ENCODE measurements around the gene GFI1. TPM values are rescaled to one million over a fixed set of nuclear protein-coding genes. Genes with fewer than 3 reads are reported as not detected.

The GFI1 gene
- total RNA-seq, 2 donors from 2014 or later, result 0.20 to 0.24 TPM

- no peaks in the 10 kb centered on the region for H3K4me1 Mint-ChIP-seq
- peaks cover 3% of the 10 kb centered on the region for H3K36me3 ChIP-seq (ENCODE audit: control insufficient read depth, insufficient read depth, low read length)
- peaks cover 3% of the 10 kb centered on the region for H3K36me3 Mint-ChIP-seq (ENCODE audit: low read depth)
- no peaks in the 10 kb centered on the region for H3K27me3 ChIP-seq (ENCODE audit: control insufficient read depth, insufficient read depth, low read length, poor library complexity, severe bottlenecking)
- no peak overlapping the region for H3K27ac Mint-ChIP-seq
- no peak overlapping the region for H3K27ac ChIP-seq (ENCODE audit: low read depth, low read length)
- no peaks in the 10 kb centered on the region for H3K27me3 Mint-ChIP-seq (ENCODE audit: insufficient read depth)
- no peak overlapping the region for H3K4me3 ChIP-seq (ENCODE audit: low read length)
- H3K9ac ChIP-seq (ENCODE audit: extremely low read depth, low read length, poor library complexity, severe bottlenecking), result no peak overlapping the region
- H3K4me1 ChIP-seq (ENCODE audit: control insufficient read depth, insufficient read depth, low read length), result no peaks in the 10 kb centered on the region
- H3K9me3 Mint-ChIP-seq, result no peaks in the 10 kb centered on the region
- TF ChIP-seq, protein P1, sequence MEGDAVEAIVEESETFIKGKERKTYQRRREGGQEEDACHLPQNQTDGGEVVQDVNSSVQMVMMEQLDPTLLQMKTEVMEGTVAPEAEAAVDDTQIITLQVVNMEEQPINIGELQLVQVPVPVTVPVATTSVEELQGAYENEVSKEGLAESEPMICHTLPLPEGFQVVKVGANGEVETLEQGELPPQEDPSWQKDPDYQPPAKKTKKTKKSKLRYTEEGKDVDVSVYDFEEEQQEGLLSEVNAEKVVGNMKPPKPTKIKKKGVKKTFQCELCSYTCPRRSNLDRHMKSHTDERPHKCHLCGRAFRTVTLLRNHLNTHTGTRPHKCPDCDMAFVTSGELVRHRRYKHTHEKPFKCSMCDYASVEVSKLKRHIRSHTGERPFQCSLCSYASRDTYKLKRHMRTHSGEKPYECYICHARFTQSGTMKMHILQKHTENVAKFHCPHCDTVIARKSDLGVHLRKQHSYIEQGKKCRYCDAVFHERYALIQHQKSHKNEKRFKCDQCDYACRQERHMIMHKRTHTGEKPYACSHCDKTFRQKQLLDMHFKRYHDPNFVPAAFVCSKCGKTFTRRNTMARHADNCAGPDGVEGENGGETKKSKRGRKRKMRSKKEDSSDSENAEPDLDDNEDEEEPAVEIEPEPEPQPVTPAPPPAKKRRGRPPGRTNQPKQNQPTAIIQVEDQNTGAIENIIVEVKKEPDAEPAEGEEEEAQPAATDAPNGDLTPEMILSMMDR (conservative IDR thresholded peaks at IDR 0.05), result no peak
- no peak for DNase-seq
- WGBS, 2 experiments (ENCODE audit: insufficient coverage in 1 of 2, insufficient read length in 1 of 2), result 94 to 97% methylated on average over 4 of the region's 4 CpGs
- H3K4me3 Mint-ChIP-seq, result no peak overlapping the region
- H3K9me3 ChIP-seq (ENCODE audit: control insufficient read depth, low read length), result no peaks in the 10 kb centered on the region
Measured at GRCh38 chr1:92511541-92511940, 24.8 kb upstream of the GFI1 start.

DNA sequence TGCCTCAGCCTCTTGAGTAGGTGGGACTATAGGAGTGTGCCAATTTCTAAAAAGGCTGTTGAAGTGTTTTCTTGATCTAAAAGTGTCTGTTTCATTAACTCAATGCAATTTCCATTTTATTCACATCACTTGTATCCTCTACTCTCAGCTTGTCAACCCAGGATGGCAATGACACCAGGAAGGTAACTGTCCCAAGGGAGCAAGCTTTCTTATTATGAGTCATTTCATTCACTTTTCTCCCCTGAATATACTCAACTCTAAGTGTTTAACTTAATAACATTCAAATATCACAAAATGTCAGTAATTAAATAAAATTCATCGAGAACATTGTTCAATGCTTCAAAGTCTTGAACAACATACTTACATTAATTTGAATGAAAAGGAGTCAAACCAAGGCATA, 22.9 kb upstream of the GFI1 start:
- Mint-ChIP-seq H3K27me3 (ENCODE audit: insufficient read depth) (no peaks in the 10 kb centered on the region), H3K27ac (no peak overlapping the region), H3K4me3 (no peak overlapping the region), H3K9me3 (no peaks in the 10 kb centered on the region), H3K36me3 (ENCODE audit: low read depth) (peaks cover 3% of the 10 kb centered on the region), H3K4me1 (no peaks in the 10 kb centered on the region)
- no peaks in the 10 kb centered on the region for H3K27me3 ChIP-seq (ENCODE audit: control insufficient read depth, insufficient read depth, low read length, poor library complexity, severe bottlenecking)
- H3K4me3 ChIP-seq (ENCODE audit: low read length), result no peak overlapping the region
- H3K27ac ChIP-seq (ENCODE audit: low read depth, low read length), result no peak overlapping the region
- H3K36me3 ChIP-seq (ENCODE audit: control insufficient read depth, insufficient read depth, low read length), result peaks cover 3% of the 10 kb centered on the region
- WGBS, 2 experiments (ENCODE audit: insufficient coverage in 1 of 2, insufficient read length in 1 of 2), result 92% methylated on average over 1 of the region's 1 CpG; no CpG with 5 or more reads in 1 of the 2 experiments
- H3K9me3 ChIP-seq (ENCODE audit: control insufficient read depth, low read length), result no peaks in the 10 kb centered on the region
- H3K4me1 ChIP-seq (ENCODE audit: control insufficient read depth, insufficient read depth, low read length), result no peaks in the 10 kb centered on the region
- H3K9ac ChIP-seq (ENCODE audit: extremely low read depth, low read length, poor library complexity, severe bottlenecking), result no peak overlapping the region
- TF ChIP-seq, protein P1 (conservative IDR thresholded peaks at IDR 0.05), result no peak
- no peak for DNase-seq

DNA sequence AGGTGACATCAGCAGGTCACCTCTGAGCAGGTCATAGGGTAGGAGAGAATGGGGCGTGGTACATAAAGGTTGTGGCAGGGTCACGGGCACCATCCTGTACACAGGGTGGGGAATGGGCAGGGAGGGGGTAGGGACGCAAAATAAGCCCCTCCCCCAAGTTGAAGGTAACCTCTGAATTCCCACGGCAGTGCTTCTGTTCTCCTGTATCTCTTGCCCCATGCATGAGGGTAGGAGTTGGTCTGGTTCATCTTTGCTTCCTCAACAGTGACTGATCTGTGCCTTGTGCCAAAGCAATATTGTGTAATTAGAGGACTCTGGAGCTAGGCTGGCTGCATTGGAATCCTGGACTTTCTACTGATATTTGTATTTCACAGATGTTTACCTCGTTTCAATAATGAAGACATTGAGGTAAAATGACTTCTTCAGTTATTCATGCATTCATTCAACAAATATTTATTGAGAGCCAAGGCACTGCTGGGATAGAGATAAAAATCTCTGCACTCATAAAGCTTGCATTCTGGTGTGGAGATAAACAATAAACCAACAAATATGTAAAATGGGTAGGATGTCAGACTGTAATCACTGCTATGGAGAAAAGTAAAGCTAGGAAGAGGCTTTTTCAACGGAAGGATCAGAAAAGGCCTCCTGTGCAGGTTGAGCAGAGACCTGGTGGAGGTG, 18.4 kb upstream of the GFI1 start:
- H3K4me1 Mint-ChIP-seq, result no peaks in the 10 kb centered on the region
- Histone ChIP-seq H3K4me1 (ENCODE audit: control insufficient read depth, insufficient read depth, low read length) (no peaks in the 10 kb centered on the region), H3K9ac (ENCODE audit: extremely low read depth, low read length, poor library complexity, severe bottlenecking) (no peak overlapping the region), H3K27me3 (ENCODE audit: control insufficient read depth, insufficient read depth, low read length, poor library complexity, severe bottlenecking) (no peaks in the 10 kb centered on the region), H3K9me3 (ENCODE audit: control insufficient read depth, low read length) (no peaks in the 10 kb centered on the region), H3K36me3 (ENCODE audit: control insufficient read depth, insufficient read depth, low read length) (no peaks in the 10 kb centered on the region), H3K4me3 (ENCODE audit: low read length) (no peak overlapping the region), H3K27ac (ENCODE audit: low read depth, low read length) (no peak overlapping the region)
- TF ChIP-seq, protein P1 (conservative IDR thresholded peaks at IDR 0.05), result no peak
- H3K27ac Mint-ChIP-seq, result no peak overlapping the region
- no peak for DNase-seq
- H3K9me3 Mint-ChIP-seq, result no peaks in the 10 kb centered on the region
- no peaks in the 10 kb centered on the region for H3K27me3 Mint-ChIP-seq (ENCODE audit: insufficient read depth)
- WGBS, 2 experiments (ENCODE audit: insufficient coverage in 1 of 2, insufficient read length in 1 of 2), result 90% methylated on average over 6 of the region's 6 CpGs; no CpG with 5 or more reads in 1 of the 2 experiments
- no peaks in the 10 kb centered on the region for H3K36me3 Mint-ChIP-seq (ENCODE audit: low read depth)
- H3K4me3 Mint-ChIP-seq, result no peak overlapping the region
